Psoas muscle (tissue), 8 donors: ENCODE results near the gene SENP6. TPM values are rescaled to one million over a fixed set of nuclear protein-coding genes. Genes with fewer than 3 reads are reported as not detected.

ENCODE experiments used
- ATAC-seq, 4 donors: fragments of 200-7000 bp; cut with Tn5 transposase; one replicate each; pipeline ENCODE4 v1.9.1; 2020; ENCODE audit warnings: moderate library complexity in 3 of 4, mild to moderate bottlenecking in 2 of 4
- DNase-seq, 2 donors: peaks; one replicate each; pipeline ENCODE4 v3.0.0-alpha.2; 2020
- H3K27ac ChIP-seq: fragments of 200-600 bp; one replicate; pipeline ENCODE4 v1.8.0; 2022
- H3K27me3 ChIP-seq, 3 donors: fragments of 200-600 bp in 1 of 3; one replicate each; pipeline versions ENCODE4 v1.6.1 to v1.8.0; 2013 to 2022; ENCODE audit warnings: low read length in 2 of 3, mild to moderate bottlenecking in 2 of 3, moderate library complexity in 1 of 3; ENCODE audit not compliant: insufficient read depth in 3 of 3
- H3K36me3 ChIP-seq, 2 donors: fragments of 200-600 bp in 1 of 2; one replicate each; pipeline versions ENCODE4 v1.6.1 to v1.8.0; 2013 to 2022; ENCODE audit warnings: low read depth in 1 of 2, mild to moderate bottlenecking in 1 of 2, moderate library complexity in 1 of 2; ENCODE audit not compliant: insufficient read depth in 1 of 2
- H3K4me1 ChIP-seq: fragments of 200-600 bp; one replicate; pipeline ENCODE4 v1.8.0; 2022
- H3K4me3 ChIP-seq: fragments of 200-600 bp; one replicate; pipeline ENCODE4 v1.8.0; 2022; ENCODE audit warnings: mild to moderate bottlenecking
- H3K9me3 ChIP-seq: fragments of 200-600 bp; one replicate; pipeline ENCODE4 v1.8.0; 2022
- CTCF ChIP-seq: fragments of 200-600 bp; IDR thresholded peaks from one replicate; pipeline ENCODE4 v1.8.0; 2022; ENCODE audit warnings: antibody characterized with exemption
- WGBS, 3 donors: extraction: QIAGEN DNeasy Blood & Tissue Kit; methylation state at CpG; one replicate each; pipeline versions ENCODE4 v1.1.6 to v1.1.7; 2013; 5-methylcytosine and 5-hydroxymethylcytosine counted together
- intact Hi-C, 2 donors: fragments of 100-400 bp; cut with DNase I; formaldehyde crosslinking; loops; one replicate each; pipeline versions ENCODE4 v1.11.0 to v1.14.2; 2022
- polyA plus RNA-seq, 3 donors: library from polyadenylated mRNA; stranded (reverse); fragments of 200-250 nt; gene quantifications; one replicate each; pipeline ENCODE4 v1.2.3, GENCODE V29; 2013
- total RNA-seq, 4 donors: library from RNA; stranded (reverse); fragmentation: NEBNext Ultra II Directional in 2 of 4; extraction: Animal tissue kit (Norgen Biotek cat#: 25700) in 2 of 4; gene quantifications; one replicate each; pipeline versions ENCODE4 v1.2.1 to v1.2.4, GENCODE V29; 2021 to 2023
- donor health status: healthy with polysubstance abuse.
- donor health status: DM: no; HTN: no; CAD: no; lungs with moderate emphysema.
- donor health status: Bipolar disorder and iron deficiency.
- donor health status: healthy.
- donor health status: DM: yes; HTN: yes; CAD: no.
- donor health status: DM: no; HTN: no; CAD: no.
- donor health status: DM: no; HTN: no; CAD: no.
- donor health status: DM: yes; HTN: yes; CAD: no.

Gene SENP6
- total and polyA plus RNA-seq, 7 donors = 17.6 to 69.5 (median 51.5) TPM

- DNase-seq (no peak), ATAC-seq (no peak)
These were observed 145.7 kb downstream of the SENP6 start for GRCh38 chr6:75747152-75747992.

GRCh38 chr6:75748003-75748742, 146.5 kb downstream of the SENP6 start:
- Histone ChIP-seq H3K9me3 (no peaks in the 10 kb centered on the region), H3K27me3 (no peaks in the 10 kb centered on the region), H3K4me1 (no peaks in the 10 kb centered on the region), H3K4me3 (peak overlapping the region; percentile 96), H3K27ac (peak overlapping the region; percentile 77), H3K36me3 (no peaks in the 10 kb centered on the region)
- intact Hi-C loops = no loop called here
- 14 to 18% (median 17%) methylated on average over 17 of the region's 17 CpGs for WGBS, 3 donors
- ATAC-seq = peak in 3 of 4 donors; percentile 29 to 67 (median 48)
- no peak for TF ChIP-seq CTCF
- no peak for DNase-seq

More at GRCh38 chr6:75747152-75747992, 145.7 kb downstream of the SENP6 start:
- Histone ChIP-seq H3K4me1 (no peaks in the 10 kb centered on the region), H3K9me3 (no peaks in the 10 kb centered on the region), H3K36me3 (no peaks in the 10 kb centered on the region), H3K4me3 (no peak overlapping the region), H3K27me3 (no peaks in the 10 kb centered on the region), H3K27ac (no peak overlapping the region)
- TF ChIP-seq CTCF = no peak
- WGBS, 3 donors = 84 to 94% (median 88%) methylated on average over 9 of the region's 9 CpGs
- intact Hi-C loops = no loop called here

DNA sequence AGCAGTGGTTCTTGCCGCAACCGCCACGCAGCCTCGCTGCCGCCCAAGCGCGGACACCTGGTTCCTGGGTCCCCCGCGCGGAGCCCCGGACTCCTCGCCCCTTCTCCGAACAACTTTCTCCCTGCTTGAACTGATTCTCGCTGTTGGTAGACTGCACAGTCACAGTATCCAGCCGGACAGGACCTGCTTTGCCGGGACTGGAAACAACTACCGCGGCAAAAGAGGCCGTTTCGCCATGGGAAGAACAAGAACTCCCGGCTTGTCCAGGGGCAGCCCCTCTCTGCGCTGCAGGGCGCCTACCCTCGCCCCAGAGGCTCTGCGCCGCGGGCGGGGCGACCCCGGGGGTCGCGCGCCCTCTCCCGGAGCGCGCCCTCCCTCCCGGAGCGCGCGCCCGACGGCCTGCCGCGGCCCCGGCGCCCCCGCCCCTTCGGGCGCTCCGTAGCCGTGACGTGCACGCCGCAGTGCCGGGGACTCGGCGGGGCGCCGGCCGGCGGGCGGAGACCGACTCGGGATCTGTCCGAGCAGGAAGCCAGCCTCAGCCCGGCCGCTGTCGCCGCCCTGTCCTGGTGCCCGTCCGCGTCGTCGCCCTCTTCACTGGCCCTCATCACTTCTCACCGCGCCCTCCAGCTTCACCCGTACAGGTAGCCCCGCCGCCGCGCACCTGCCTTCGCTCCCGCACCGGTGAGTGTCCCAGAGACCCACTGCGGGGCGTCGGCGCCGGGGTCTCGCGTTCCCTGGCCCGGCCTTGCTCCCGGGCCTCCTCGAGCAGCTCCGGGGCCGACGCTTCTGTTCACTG, 147.3 kb downstream of the SENP6 start, which contains the start of gene MYO6:
MYO6 (plus strand) TSS at position 497 of the 796 bp plus-strand sequence. CDS start 68,309 bp downstream, outside the sequence.
- intact Hi-C loops = no loop called here
- ATAC-seq (peak; percentile 90 to 97 (median 96)), DNase-seq (peak; percentile 77 to 86)
- Histone ChIP-seq H3K4me3 (peak within 1 kb of the TSS; percentile 96), H3K9me3 (no peaks in the 10 kb centered on the region), H3K4me1 (no peaks in the 10 kb centered on the region), H3K27me3 (no peaks in the 10 kb centered on the region), H3K36me3 (no peaks in the 10 kb centered on the region), H3K27ac (peak within 1 kb of the TSS; percentile 77)
- no peak for TF ChIP-seq CTCF
- 0% methylated on average over 62 to 97 of the region's 97 CpGs for WGBS, 3 donors

DNA sequence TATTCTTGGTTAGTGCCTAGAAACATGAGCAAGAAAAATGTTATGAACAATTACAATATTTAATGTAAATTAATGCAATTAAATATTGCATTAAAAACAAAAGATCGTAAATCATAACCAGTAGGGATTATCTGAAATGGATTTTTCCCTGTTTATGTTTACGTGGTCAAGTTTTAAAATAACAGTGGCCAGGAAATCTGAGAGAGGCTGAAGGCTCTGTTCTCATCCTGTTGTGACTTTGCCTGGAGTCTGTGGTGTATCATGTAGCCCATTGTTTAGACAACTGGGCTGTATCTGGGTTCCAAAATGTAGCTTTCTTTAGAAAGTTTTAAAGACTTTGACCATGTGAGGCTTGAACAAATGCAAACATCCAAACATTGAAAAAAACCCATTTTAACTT, 149.8 kb downstream of the SENP6 start:
- Histone ChIP-seq H3K27me3 (no peaks in the 10 kb centered on the region), H3K9me3 (no peaks in the 10 kb centered on the region), H3K4me3 (no peak overlapping the region), H3K36me3 (no peaks in the 10 kb centered on the region), H3K4me1 (no peaks in the 10 kb centered on the region), H3K27ac (no peak overlapping the region)
- intact Hi-C loops = no loop called here
- TF ChIP-seq CTCF = no peak
- DNase-seq (no peak), ATAC-seq (no peak)
- WGBS, 3 donors = 46 to 51% (median 47%) methylated on average over 2 of the region's 2 CpGs
